HG03565 (cell line): ENCODE measurements around the gene GABRR3.
"Not testable (repeated sequence)": the region's sequence is repeated elsewhere in the genome, so short reads cannot be mapped to it uniquely, and the experiment has no call there.

Experiments used
- ATAC-seq: cut with Tn5 transposase; IDR thresholded peaks from one replicate; pipeline ENCODE4 v1.9.1; 2021; ENCODE audit warnings: mild to moderate bottlenecking, moderate library complexity; ENCODE audit not compliant: unreplicated experiment

GABRR3 gene

DNA sequence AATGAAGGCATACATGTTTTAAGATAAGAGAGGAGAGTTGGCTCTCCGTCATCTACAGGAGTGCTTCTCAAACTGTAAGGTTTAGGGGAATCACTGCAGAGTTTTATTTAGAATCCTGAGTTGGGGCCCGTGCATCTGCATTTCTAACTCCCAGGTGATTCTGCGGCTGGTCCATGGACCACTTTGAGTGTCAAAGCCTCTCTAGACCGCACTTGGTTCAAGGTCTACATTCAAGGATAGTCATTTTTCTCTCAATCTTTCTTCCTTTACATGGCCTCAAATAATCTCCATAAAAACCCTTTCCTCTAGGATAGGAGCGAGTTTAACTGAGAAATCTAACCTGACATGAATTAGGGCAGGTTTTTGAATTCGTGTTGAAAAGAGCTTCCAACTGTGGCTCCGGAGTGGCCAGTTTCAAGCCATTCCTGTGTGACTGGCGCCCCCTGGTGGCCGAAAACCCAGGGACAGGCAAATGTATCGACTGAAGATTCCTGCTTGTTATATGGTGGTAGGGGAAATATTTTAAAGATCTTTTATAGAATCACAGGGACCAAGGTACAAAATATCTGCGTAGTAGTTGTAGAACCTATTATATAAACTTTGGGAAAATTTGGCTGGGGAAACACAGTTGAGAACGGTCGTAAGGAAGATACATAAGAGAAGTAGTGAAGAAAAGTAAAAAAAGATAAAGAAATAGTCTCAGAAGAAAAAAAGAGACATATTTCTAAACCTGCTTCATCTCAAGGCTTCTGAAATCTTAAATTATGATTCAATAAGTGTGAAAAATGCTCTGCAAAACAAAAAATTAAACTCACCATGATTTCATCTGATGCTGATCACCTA lies 11.9 kb downstream of the GABRR3 start:
- peak; percentile 45 for ATAC-seq

DNA sequence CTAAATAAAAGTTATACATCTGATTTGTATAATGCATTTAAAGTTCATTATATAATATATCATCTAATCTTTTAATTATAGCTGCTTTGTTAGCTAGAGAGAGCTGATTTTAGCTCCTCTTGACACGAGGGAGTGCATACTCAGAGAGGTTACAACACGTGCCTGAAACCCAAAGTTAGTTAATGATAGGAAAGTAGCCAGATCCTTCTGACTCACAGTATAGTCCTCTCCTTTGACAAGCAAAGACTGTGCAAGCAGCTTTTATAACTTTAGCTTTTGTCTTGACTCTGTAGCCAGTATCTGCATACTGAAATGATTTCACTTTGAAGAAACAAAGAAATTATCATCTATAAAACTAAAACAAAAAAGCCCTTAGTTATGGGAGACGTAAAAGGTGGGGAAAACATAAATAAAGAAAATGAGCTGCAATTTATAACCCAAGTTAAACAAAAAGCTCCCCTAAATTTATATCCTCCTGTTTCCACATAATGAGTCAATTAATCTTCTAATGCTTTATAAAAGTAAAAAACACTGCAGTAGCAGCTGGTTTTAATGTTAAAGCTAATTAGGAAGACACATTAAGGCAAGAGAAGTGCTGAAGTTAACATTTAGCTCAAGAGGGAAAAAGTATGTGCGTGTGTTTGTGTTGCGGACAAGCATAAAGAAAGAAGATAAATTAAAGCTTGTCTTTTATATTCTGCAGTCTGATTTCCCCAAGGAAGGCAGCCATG lies 13.1 kb downstream of the GABRR3 start:
- no peak for ATAC-seq

DNA sequence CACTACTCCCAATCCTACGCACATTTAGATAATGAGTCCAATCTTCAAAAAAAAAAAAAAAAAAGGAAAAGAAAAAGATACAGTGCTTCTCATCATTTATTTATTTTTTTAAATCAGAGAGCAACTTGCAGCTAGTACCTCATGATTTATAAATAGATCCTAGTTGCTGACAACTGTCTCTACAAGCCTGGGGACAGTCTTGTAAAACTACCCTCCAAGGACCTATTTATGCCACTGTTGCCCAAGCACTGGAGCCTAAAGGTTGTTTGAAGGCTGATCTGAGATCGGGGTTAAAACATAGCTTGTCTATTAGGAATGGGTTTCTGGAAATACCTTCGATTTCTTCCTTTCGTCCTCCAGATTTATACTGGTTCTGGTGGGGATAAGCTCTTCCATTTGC lies 14.7 kb downstream of the GABRR3 start:
- no peak for ATAC-seq

DNA sequence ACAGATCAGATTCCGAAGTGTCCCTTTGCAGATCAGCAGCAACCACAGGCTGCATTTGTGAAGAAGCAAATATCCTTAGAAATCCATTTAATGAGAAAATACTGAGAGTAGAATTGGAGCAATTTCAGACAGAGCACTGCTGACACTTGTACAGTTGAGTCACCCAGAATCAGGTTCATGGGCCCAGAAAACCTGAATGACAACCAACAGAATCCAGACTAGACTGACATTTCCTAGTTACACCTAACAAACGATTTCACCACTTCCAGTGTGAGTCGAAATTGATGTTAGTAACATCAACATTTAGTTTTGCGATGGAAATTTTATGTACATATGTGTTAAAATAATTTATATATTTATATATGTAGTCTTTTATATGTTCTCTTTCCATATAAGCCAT lies 16.8 kb downstream of the GABRR3 start:
- no peak for ATAC-seq

DNA sequence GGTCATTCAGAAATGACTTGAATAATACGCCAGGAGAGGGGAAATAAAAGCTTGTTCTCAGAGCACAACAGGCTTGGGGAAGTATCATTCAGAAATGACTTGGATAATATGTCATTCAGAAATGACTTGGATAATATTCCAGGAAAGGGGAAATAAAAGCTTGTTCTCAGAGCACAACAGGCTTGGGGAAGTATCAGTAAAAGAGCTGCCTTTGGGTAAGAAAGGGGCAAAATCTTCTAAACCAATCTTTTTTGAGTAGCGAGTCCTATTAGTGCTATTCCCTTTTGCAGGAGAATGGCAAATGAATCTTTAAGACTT lies 20.9 kb downstream of the GABRR3 start:
- ATAC-seq: no peak

DNA sequence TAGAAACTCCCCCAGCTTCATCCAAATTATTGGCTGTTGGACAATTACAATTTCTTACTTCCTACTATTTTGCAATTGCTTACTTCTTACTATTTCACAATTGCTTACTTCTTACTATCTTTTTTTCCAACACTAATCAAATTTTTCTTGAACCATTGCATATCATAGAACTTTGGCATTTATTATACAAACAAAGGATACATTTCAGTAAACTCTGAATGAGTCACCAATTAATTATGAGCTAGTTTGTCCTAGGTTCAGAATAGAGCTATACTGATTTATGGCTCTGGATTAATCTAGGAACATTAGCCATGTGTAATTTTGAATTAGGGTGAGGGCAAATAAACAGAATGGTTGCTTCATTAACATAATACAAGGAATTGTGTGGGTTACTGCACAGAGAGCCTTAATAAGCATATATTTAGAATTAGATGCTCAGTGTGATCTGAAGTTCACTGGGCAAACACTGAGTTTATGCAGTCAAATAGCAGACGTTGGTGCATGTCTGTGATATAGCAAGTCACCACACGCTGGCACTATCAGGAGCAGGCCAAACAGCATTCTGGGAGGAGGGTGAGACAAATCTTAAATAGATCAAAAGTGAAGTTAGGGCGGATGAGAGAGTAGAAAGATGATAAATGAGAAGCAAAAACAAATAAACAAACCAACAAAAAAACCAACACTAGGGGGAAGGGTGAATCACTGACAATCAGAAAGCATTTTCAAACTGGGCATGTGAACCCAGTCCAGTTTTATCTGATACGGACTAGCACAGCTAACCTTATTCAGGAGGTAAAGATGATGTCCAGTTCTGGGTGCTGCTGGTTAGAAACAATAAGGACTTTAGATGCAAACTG lies 21.5 kb downstream of the GABRR3 start:
- ATAC-seq: no peak

DNA sequence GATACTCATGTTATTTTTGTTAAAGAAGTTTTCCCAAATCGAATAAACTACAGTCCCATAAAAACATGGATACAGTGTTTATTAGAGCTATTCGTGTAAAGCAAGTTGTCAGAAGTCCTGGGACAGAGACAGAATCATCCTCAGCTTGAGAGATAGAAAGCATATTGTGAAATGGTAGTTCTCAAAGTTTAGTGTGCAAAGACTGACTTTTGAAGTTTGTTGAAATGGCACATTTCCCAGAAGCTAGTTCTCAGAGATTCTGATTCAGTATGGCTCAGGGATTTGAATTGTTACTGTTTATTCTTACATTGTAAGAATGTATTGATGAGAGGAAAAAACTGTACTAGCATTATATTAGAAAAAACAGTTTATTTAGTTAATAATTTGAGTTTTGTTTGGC lies 22.1 kb downstream of the GABRR3 start:
- ATAC-seq: no peak

DNA sequence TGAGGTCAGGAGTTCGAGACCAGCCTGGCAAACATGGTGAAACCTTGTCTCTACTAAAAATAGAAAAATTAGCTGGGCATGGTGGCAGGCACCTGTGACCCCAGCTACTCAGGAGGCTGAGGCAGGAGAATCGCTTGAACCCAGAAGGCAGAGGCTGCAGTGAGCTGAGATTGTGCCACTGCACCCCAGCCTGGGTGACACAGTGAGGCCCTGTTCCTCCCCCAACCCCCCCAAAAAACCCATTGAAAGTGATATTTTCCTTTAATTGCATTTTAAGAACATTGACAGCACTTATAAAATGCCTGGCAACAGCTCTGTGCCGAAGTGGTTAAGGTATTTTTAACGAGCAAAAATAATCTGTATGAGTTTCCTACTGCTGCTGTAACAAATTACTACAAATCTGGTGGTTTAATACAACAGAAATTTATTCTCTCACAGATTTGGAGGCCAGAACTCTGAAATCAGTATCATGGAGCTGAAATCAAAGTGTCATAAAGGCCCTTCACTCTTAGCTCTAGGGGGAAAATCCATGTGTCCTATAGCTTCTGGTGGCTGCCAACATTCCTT lies 24.1 kb downstream of the GABRR3 start:
- not testable (repeated sequence) for ATAC-seq

DNA sequence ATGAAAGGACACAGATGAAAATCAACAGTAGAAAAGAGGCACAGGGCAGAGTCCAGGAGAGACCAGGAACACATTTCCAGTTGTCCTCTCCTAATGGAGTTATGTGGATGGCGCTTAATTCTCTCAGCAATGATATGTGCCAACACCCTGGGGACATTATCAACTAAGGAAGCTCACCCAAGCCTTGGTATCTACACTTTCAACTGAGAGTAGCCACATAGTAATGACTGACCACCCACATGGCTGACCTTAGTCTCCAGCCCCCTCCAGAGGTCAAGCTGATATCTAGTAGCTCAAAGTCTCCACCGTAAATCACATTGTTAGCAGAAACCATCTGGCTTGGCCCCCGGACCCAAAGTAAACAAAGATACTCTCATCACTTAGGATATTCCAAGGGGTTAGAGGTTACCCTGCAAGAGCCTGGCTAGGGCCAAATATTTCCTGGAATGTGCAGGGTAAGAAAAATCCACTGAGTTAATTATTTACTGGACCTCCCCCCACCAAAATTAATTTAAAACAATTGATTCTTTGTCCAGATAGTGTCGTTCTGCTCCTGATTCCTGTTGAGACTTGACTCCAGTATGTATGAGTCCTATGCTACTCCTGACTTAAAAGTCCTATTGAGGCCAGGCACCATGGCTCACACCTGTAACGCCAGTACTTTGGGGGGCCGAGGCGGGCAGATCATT lies 24.8 kb downstream of the GABRR3 start:
- ATAC-seq: no peak

DNA sequence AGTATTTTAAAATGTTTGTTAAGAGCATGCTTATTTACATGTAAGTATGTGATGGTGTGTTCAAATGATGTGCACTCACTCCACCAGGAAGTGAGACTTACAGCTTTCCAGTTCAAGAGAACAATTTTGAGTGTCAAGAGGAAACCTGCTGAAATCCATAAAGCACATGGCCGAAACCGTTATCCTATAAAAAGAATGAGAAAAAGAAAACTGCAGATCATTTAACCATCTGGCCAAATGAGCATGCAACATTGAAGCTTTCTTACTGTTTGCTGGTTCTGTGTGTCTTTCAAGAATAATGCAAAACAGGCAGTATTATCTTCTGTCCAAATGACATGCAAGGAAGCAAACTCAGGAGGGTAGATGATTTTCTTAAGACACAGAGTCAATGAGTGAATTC lies 26.3 kb downstream of the GABRR3 start:
- ATAC-seq: peak; percentile 54

DNA sequence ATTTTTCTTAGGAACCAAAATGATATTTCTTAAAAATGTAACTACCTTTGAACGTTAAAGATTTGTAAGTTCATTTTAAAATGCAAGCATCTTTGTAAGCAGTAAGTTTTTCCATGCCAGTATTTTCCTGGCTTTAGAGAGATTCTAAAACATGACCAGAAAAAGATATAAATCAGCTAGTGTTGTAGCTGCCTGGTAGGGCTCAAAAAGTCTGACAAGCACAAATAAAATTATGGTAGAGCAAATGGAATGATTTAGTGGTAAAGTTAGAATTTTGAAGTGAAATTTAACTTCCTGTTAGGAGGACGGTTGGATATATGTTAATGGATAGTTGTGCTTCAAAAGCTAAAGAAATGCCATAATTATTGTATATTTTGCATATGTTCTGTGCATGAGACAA lies 29.7 kb downstream of the GABRR3 start:
- no peak for ATAC-seq

DNA sequence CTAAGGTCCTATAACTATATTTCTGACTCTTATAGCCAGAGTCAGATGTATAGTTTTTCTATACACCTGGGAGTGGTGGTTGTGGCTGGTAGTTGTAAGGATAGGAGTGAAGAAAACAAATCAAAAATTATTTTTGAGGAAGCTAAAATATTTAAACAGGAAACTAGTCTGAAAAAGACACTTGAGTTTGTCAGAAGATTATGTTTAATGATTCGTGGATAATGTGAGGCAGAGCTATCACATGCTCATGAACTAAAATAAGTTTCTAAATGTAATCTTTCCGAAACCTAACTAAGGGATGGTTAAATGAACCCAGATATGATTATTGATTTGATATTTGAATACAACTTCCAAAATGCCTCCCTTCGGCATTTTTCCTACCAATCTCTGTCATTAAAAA lies 30.4 kb downstream of the GABRR3 start:
- ATAC-seq: no peak

DNA sequence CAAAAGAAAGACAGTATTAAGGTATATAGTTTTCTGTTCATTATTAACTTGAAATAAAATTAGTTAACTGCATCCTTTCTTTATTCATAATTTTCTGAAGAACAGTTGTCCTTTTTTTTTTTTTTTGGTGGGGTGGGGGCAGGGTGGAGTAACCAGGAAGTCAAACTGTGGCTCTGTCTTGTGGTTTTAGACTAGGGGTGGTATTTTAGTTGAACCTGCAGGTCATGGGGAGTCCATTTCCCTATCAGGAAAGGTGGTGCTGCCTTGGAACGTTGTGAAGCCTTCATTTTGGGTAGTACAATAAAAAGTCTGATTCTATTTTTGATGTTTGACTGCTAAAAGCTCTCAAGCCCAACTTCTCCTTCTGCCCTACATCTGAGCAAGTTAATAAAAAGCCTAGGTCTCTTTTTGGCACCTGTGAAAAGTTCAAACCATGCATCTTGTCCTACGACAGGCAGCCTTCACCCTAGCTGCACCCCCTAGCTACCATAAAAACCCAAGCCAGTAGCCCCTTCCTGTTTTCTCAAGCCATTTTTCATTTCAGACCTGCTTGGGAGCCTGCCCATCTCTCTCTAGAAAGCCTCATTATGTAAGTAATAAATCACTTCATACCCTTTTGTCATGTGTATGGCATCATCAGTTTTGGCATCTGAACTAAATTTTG lies 31.7 kb downstream of the GABRR3 start:
- ATAC-seq: no peak

DNA sequence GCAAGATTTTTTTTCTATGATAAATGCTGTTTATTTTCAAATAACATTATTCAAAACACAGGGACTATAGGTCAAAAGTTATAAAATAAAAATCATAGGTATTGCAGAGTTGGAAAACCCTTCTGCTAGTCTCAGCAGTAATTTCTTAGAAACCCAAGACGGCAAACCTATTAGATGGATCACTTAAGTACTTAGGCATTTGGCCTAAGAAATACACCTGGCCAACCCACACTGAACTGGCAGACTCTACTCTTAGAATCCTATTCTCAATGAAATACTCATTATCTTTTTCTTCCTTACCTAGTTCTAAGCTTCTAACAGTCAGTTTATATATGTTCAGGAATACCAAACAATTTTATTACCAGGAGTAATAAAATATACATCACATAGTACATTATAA lies 32.4 kb downstream of the GABRR3 start:
- ATAC-seq: no peak

DNA sequence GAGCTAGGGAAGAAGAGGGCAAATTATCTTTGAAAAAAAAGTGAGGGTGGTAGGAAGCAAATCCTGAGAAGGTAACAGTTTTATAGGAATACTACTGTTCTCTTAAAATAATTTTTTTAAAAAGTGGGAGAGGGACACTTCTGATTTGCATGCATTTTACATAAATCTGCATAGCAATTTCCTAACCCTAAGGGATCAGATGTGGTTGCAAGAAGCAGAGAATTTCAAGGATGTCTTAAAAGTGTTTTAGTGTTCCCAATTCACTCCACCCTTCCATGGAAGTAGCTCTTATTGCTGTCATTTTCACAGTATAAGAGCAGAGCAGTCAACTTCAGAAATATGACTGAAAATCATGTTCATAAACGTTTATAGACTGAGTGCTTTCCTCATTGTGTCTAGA lies 35.1 kb downstream of the GABRR3 start:
- no peak for ATAC-seq

DNA sequence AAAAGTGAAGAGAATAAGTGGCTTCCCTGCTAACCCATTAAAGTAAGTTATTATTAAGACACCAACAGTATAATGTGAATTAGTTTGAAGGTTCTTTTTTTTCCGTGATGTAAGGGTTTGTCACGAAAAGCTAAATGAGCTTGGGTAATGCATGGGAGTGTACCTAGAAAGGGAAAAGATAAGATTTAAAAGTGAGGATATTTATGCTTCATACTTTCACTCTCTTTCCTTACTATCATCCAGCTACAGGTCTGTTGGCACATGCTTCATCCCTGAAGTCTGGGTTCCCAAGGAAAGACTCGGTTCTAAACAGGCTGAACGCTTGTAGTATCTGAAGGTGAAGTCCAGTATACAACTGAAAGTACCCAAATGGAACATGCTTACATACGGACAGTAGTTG lies 36.0 kb downstream of the GABRR3 start:
- no peak for ATAC-seq

DNA sequence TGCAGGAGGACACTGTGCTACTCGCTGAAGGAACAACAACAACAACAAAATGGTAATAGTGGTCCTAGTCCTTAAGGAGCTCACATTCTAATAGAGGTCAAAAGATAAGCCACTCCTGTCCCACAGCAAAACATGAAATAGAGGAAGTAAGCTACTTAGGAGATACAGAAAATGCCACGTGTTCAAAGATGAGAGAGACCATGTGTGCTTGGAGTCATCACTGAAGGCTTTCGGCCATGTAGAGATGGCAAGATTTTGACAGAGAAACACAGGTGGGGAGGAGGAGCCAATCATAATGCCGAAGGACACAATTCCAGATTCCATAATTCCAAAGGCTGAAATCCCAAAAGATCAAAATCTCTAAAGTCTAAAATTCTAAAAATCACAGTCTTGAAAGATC lies 38.1 kb downstream of the GABRR3 start:
- no peak for ATAC-seq

DNA sequence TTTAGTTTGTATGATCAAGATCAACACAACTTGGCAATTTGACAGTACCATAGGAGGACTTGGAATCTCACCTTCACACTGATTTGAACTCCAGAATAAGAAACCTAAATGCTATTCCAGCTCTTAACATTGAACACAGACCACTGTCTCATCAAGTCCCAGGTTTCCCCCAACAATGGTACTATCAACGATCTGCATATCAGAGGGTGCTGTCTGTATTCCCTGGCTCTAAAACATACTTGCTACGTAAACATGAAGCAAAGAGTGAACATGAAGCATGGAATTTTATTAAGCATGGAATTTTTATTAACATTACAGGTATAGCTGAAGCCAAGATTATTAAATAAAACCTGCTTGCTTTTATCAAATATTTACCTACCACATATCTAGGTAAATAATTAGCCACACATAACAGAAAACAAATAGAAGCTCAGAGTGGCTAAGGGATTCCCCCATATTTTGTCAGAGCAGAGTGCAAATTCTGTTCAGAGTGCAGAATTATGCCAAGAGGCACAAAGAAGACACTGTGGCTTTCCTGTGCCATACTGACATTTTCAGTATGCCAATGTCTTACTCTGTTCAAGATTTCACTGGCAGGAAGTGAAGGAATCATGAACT lies 40.7 kb downstream of the GABRR3 start:
- ATAC-seq: no peak

DNA sequence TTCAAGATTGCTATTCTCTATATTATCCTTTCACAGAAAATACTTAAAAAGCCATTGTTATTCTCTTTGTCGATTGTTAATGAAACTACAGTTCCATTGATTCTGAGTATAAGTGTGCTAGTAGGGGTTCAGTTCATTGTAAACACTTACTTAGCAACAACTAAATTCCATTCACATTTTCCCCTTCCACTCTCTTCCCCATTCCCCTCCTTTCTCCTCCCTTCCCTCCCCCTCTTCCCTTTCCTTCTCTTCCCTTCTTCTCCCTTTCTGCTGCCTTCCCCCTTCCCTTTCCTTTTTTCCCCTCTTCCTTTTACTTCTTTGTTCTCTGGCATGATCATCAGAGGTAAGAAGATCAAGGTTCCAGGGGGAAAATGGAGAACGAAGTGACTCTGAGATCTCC lies 41.6 kb downstream of the GABRR3 start:
- no peak for ATAC-seq
